Mucosa of rectum (tissue), 2 donors: Measurements from ENCODE around the gene SEMA7A.

Experiments used
- H3K27ac ChIP-seq, 2 donors: one replicate each; pipeline ENCODE4 v1.7.0; 2013; ENCODE audit warnings: inconsistent platforms in 2 of 2, low read depth in 2 of 2, low read length in 2 of 2
- H3K27me3 ChIP-seq, 2 donors: one replicate each; pipeline ENCODE4 v1.7.0; 2013; ENCODE audit warnings: low read length in 2 of 2; ENCODE audit not compliant: control insufficient read depth in 2 of 2, insufficient read depth in 2 of 2
- H3K36me3 ChIP-seq, 2 donors: one replicate each; pipeline ENCODE4 v1.7.0; 2013; ENCODE audit warnings: low read length in 2 of 2; ENCODE audit not compliant: control insufficient read depth in 2 of 2, insufficient read depth in 2 of 2
- H3K4me1 ChIP-seq, 2 donors: one replicate each; pipeline ENCODE4 v1.7.0; 2013; ENCODE audit warnings: low read length in 2 of 2, mild to moderate bottlenecking in 1 of 2; ENCODE audit not compliant: control insufficient read depth in 2 of 2, insufficient read depth in 2 of 2
- H3K4me3 ChIP-seq, 2 donors: one replicate each; pipeline ENCODE4 v1.7.0; 2013; ENCODE audit warnings: low read length in 2 of 2
- H3K9ac ChIP-seq, 2 donors: one replicate each; pipeline ENCODE4 v1.7.0; 2013; ENCODE audit warnings: low read length in 2 of 2, low read depth in 1 of 2, mild to moderate bottlenecking in 1 of 2
- H3K9me3 ChIP-seq, 2 donors: one replicate each; pipeline ENCODE4 v1.7.0; 2013; ENCODE audit warnings: low read length in 2 of 2; ENCODE audit not compliant: control insufficient read depth in 2 of 2
- donor health status: healthy.
- donor health status: Normal muscosa, but diverticular disease.

The SEMA7A gene

DNA sequence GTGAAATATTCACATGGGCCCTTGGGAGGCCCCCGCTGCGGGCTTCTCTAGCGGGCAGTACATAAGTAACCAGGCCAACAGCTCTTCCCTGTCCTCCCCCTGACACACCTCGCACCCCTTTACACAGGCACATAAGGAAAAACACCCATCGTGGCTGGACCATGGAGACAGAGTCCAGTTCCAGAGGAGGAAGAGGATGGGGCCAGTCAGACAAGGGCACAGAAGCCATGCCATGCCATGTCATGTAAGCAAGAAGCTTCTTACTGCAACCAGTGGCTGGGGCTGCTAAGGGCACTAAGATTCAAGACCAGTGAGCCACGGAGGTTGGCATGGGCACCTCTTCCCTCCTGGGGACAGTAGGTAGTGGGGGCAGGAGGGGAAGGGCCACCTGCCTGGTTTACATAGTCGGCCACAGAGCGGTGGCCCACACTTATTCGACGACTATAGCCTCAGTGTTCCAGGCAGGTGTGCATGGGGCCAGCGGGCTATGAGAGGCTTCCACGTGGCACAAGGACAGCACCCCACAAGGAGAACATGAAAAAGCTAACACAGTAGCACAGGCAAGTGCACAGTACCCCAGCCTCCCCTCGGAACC, 60.6 kb downstream of the SEMA7A start:
- H3K9ac ChIP-seq, result no peak overlapping the region
- H3K27me3 ChIP-seq, result peaks cover 0 to 4% of the 10 kb centered on the region in 2 donors
- H3K9me3 ChIP-seq, result no peaks in the 10 kb centered on the region
- H3K4me3 ChIP-seq, result no peak overlapping the region
- H3K36me3 ChIP-seq, result no peaks in the 10 kb centered on the region
- peaks cover 13 to 14% of the 10 kb centered on the region in 2 donors for H3K4me1 ChIP-seq
- no peak overlapping the region for H3K27ac ChIP-seq

DNA sequence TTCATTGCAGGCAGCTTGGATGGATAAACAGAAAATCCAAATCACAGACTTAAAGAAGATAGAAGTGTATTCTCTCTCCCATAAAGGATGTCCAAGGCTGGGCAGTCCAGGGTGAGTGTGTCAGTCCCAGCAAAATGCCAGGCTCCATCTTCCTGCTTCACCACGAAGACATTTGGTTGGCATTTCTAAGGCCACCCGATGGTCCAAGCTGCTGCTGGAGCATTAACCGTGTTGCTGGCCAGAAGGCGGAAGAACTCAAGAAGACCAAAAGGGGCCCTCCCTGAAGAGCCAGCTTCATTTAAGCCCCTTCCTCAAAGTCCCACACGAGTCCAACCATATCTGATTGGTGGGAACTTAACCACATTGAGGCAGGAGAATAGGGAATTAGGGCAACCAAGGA, 63.3 kb downstream of the SEMA7A start:
- Histone ChIP-seq H3K4me1 (peaks cover 14 to 18% of the 10 kb centered on the region in 2 donors), H3K27ac (no peak overlapping the region), H3K36me3 (no peaks in the 10 kb centered on the region), H3K9me3 (no peaks in the 10 kb centered on the region), H3K9ac (no peak overlapping the region), H3K27me3 (peaks cover 11 to 15% of the 10 kb centered on the region in 2 donors), H3K4me3 (no peak overlapping the region)

DNA sequence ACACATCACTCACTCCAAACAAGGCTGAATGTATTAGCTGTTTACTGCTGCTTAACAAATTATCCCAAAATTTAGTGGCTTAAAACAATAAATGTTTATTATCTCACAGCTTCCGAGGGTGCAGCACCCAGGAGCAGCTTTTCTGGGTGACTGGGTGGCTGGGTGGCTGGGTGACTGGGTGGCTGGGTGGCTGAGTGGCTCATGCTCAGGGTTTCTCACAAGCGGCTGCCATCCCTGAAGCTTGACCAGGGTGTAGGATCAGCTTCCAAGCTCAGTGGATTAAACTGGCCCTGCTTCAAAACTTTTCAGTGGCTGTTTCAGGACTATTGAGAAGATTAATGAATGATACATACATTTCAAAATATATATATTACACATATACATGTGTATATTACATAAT, 64.0 kb downstream of the SEMA7A start:
- Histone ChIP-seq H3K9me3 (no peaks in the 10 kb centered on the region), H3K9ac (no peak overlapping the region), H3K4me3 (no peak overlapping the region), H3K27me3 (peaks cover 16 to 21% of the 10 kb centered on the region in 2 donors), H3K4me1 (peaks cover 10 to 15% of the 10 kb centered on the region in 2 donors), H3K27ac (no peak overlapping the region), H3K36me3 (no peaks in the 10 kb centered on the region)

- Histone ChIP-seq H3K4me3 (no peak overlapping the region), H3K27me3 (peaks cover 20 to 25% of the 10 kb centered on the region in 2 donors), H3K27ac (no peak overlapping the region)
Measured at GRCh38 chr15:74369084-74369745, 64.5 kb downstream of the SEMA7A start.

GRCh38 chr15:74368121-74368520, 65.6 kb downstream of the SEMA7A start:
- Histone ChIP-seq H3K4me1 (peaks cover 0 to 6% of the 10 kb centered on the region in 2 donors), H3K27ac (no peak overlapping the region), H3K4me3 (no peak overlapping the region), H3K27me3 (peaks cover 21 to 25% of the 10 kb centered on the region in 2 donors), H3K36me3 (no peaks in the 10 kb centered on the region), H3K9ac (no peak overlapping the region), H3K9me3 (no peaks in the 10 kb centered on the region)

More at GRCh38 chr15:74369084-74369745, 64.5 kb downstream of the SEMA7A start:
- Histone ChIP-seq H3K36me3 (no peaks in the 10 kb centered on the region), H3K9ac (no peak overlapping the region), H3K9me3 (no peaks in the 10 kb centered on the region), H3K4me1 (peaks cover 5 to 11% of the 10 kb centered on the region in 2 donors)

DNA sequence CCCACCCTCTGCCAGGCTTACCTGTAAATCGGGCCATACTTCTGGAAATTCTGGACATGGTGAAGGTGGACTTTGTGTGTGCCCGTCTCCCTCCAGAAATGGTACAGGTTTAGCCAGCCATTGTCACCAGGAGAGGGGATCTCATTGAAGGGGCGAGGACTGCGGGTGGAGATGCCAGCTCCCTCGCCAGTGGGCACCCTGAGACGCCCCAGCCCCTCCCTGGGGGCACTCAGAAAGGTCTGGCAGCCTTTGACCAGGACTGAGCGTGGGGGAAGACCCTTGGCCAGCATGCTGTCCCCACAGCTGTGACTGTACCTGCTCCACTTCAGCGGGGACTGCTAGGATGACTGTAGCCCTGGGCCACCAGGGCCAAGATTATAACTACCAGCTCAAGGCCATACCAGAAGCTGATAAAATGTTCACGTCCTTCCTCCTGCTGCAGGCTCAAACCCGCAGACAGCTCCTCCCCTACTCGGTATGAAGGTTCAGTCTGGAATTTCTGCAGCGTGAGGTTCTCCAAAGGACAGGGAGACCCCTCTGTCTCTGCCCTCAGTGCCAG, 66.4 kb downstream of the SEMA7A start, which contains the start of gene CYP11A1:
CYP11A1 (minus strand) TSS at position 351 of the 559 bp plus-strand sequence; CDS start at position 290, 61 bp downstream.
- H3K4me3 ChIP-seq, result no peak within 1 kb of the TSS
- H3K9ac ChIP-seq, result no peak within 1 kb of the TSS
- H3K9me3 ChIP-seq, result no peaks in the 10 kb centered on the region
- peaks cover 21 to 25% of the 10 kb centered on the region in 2 donors for H3K27me3 ChIP-seq
- no peak within 1 kb of the TSS for H3K27ac ChIP-seq
- peaks cover 0 to 6% of the 10 kb centered on the region in 2 donors for H3K4me1 ChIP-seq
- H3K36me3 ChIP-seq, result no peaks in the 10 kb centered on the region

- H3K4me3 ChIP-seq, result peak overlapping the region; percentile 24 to 56
- H3K4me1 ChIP-seq, result peaks cover 0 to 6% of the 10 kb centered on the region in 2 donors
- peaks cover 21 to 23% of the 10 kb centered on the region in 2 donors for H3K27me3 ChIP-seq
- peak overlapping the region in 1 of 2 donors; percentile 54 for H3K9ac ChIP-seq
- H3K27ac ChIP-seq, result peak overlapping the region in 1 of 2 donors; percentile 29
- H3K9me3 ChIP-seq, result no peaks in the 10 kb centered on the region
- H3K36me3 ChIP-seq, result no peaks in the 10 kb centered on the region
Measured at GRCh38 chr15:74365598-74366445, 67.9 kb downstream of the SEMA7A start.

DNA sequence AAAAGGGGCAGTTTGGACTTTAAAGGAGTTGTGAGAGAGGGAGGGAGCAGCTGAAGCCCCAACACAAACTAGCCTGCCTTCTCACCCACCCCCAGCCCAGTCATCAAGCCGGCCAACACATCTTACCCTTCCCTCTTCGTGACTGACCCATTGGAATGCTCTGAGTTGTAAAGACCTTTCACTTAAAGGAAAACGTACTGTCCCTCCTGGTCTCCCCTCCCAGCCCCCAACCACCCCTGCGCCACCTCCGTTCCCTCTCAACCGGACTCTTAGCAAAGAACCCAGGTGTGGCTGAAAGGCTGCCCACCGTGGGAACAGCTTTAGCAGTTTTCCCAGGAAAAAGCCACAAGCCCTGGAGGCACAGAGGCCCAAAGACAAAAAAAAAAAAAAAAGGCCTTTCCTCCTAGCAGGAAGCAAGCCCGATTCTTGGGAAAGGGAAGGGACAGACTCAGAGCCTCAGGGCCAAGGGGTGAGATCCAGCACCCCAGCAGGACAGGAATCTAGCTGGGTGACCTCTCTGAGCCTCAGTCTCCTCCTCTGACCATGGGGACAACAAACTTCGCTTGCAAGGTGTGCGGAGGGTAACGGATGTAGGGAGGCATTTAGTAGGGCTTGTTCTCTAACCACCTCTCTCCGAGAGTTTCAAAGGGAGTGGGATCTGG, 68.7 kb downstream of the SEMA7A start:
- Histone ChIP-seq H3K9me3 (no peaks in the 10 kb centered on the region), H3K4me1 (peaks cover 0 to 6% of the 10 kb centered on the region in 2 donors), H3K27me3 (peaks cover 21% of the 10 kb centered on the region in 2 donors), H3K27ac (no peak overlapping the region), H3K4me3 (peak overlapping the region in 1 of 2 donors; percentile 24), H3K9ac (no peak overlapping the region), H3K36me3 (no peaks in the 10 kb centered on the region)

DNA sequence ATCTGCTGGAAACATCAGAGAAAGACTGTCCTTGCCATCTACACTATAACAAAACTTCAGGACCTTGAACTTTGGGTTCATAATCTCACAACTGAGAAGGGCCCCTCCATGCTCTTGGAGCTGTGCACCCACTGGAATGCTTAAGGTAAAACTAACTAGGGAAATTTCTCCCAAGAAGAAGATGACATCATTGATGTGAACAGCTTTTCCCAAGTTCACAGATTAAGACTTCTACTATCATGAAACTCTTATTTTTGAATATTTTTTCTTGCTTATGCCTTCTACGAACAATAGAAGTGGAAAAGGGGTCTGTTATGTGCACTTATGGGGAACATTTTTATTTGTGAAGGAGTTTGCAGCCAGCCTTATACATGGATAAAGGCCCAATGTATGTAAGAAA, 71.3 kb downstream of the SEMA7A start:
- no peak overlapping the region for H3K27ac ChIP-seq
- H3K4me3 ChIP-seq, result no peak overlapping the region
- H3K27me3 ChIP-seq, result peaks cover 17 to 21% of the 10 kb centered on the region in 2 donors
- no peak overlapping the region for H3K9ac ChIP-seq
- H3K36me3 ChIP-seq, result no peaks in the 10 kb centered on the region
- peaks cover 0 to 6% of the 10 kb centered on the region in 2 donors for H3K4me1 ChIP-seq
- no peaks in the 10 kb centered on the region for H3K9me3 ChIP-seq
